ENCODE results near the gene RAPGEF2.

DNA sequence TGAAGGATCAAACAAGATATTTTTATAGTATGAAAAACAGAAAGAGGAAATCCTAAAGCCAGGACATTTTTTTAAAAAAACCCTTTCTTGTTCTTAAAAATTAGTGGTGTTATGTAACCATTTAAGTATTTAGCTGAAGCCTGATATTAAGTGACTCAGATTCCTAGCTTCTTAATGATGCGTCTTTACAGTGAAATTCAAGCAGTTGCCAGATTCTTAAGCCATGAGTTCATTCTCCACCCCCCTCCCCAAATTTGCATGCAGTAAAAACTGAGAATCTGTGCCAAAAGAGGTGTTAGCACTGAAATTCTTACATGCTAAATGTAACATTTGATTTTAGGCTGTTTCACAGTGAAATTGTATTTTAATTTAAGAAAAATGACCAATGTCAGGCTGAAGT, 180.8 kb downstream of the RAPGEF2 start:
- TF ChIP-seq SMAD1 (IDR thresholded peaks at IDR 0.05; ENCODE audit: low read depth, partially characterized antibody) = no peak
- no peak for TF ChIP-seq MXI1 (IDR thresholded peaks at IDR 0.05; ENCODE audit: low read depth, low read length)
- TF ChIP-seq, protein P1, sequence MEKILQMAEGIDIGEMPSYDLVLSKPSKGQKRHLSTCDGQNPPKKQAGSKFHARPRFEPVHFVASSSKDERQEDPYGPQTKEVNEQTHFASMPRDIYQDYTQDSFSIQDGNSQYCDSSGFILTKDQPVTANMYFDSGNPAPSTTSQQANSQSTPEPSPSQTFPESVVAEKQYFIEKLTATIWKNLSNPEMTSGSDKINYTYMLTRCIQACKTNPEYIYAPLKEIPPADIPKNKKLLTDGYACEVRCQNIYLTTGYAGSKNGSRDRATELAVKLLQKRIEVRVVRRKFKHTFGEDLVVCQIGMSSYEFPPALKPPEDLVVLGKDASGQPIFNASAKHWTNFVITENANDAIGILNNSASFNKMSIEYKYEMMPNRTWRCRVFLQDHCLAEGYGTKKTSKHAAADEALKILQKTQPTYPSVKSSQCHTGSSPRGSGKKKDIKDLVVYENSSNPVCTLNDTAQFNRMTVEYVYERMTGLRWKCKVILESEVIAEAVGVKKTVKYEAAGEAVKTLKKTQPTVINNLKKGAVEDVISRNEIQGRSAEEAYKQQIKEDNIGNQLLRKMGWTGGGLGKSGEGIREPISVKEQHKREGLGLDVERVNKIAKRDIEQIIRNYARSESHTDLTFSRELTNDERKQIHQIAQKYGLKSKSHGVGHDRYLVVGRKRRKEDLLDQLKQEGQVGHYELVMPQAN (conservative IDR thresholded peaks at IDR 0.05) = no peak
- TF ChIP-seq CEBPB (IDR thresholded peaks at IDR 0.05; ENCODE audit: borderline replicate concordance in 1 of 2, low read depth in 2 of 2, low read length in 2 of 2) = no peak
- TF ChIP-seq, protein P2, sequence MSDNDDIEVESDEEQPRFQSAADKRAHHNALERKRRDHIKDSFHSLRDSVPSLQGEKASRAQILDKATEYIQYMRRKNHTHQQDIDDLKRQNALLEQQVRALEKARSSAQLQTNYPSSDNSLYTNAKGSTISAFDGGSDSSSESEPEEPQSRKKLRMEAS (IDR thresholded peaks at IDR 0.05; ENCODE audit: low read depth, low read length) = no peak
- TF ChIP-seq POLR2AphosphoS5 (IDR thresholded peaks at IDR 0.05; ENCODE audit: low read length) = no peak
- TF ChIP-seq, protein P3, sequence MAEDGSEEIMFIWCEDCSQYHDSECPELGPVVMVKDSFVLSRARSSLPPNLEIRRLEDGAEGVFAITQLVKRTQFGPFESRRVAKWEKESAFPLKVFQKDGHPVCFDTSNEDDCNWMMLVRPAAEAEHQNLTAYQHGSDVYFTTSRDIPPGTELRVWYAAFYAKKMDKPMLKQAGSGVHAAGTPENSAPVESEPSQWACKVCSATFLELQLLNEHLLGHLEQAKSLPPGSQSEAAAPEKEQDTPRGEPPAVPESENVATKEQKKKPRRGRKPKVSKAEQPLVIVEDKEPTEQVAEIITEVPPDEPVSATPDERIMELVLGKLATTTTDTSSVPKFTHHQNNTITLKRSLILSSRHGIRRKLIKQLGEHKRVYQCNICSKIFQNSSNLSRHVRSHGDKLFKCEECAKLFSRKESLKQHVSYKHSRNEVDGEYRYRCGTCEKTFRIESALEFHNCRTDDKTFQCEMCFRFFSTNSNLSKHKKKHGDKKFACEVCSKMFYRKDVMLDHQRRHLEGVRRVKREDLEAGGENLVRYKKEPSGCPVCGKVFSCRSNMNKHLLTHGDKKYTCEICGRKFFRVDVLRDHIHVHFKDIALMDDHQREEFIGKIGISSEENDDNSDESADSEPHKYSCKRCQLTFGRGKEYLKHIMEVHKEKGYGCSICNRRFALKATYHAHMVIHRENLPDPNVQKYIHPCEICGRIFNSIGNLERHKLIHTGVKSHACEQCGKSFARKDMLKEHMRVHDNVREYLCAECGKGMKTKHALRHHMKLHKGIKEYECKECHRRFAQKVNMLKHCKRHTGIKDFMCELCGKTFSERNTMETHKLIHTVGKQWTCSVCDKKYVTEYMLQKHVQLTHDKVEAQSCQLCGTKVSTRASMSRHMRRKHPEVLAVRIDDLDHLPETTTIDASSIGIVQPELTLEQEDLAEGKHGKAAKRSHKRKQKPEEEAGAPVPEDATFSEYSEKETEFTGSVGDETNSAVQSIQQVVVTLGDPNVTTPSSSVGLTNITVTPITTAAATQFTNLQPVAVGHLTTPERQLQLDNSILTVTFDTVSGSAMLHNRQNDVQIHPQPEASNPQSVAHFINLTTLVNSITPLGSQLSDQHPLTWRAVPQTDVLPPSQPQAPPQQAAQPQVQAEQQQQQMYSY (CRISPR knock-in tag; IDR thresholded peaks at IDR 0.05) = no peak
- no peak for TF ChIP-seq CHD1 (IDR thresholded peaks at IDR 0.05; ENCODE audit: low read depth, low read length)
